C4-2B (cell line): Measurements from ENCODE around the gene HIVEP3.

ENCODE experiments used
- H3K27ac ChIP-seq: fragments of 450-650 bp; 2 replicates; pipeline ENCODE4 v1.5.1; 2017
- ZFX ChIP-seq: fragments of 450-650 bp; IDR thresholded peaks from 2 replicates; pipeline ENCODE4 v1.6.1; 2017
- TF ChIP-seq, protein P1 (sequence below): fragments of 450-650 bp; conservative IDR thresholded peaks from 2 replicates; pipeline ENCODE4 v1.5.1; 2017; ENCODE audit warnings: mild to moderate bottlenecking

The HIVEP3 gene

DNA sequence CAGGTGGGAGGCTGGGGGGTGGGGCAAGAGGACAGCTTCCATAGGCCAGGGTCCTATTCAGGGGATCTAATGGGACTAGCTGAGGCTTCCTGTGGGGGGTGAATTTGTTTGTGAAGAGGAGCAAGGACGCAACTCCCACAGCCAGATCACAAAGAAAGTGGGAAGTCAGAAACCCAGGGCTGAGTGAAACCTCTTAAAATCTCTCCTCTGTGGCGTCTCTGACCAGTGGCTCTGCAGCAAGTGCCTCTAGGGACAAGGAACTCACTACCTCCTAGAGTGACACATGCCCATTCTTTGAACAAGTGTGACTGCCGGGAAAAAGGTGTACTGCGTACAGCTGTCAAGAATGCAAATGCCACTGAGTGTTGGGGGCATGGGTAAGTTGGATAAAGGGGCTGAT is 187.9 kb downstream of the HIVEP3 start:
- TF ChIP-seq, protein P1, sequence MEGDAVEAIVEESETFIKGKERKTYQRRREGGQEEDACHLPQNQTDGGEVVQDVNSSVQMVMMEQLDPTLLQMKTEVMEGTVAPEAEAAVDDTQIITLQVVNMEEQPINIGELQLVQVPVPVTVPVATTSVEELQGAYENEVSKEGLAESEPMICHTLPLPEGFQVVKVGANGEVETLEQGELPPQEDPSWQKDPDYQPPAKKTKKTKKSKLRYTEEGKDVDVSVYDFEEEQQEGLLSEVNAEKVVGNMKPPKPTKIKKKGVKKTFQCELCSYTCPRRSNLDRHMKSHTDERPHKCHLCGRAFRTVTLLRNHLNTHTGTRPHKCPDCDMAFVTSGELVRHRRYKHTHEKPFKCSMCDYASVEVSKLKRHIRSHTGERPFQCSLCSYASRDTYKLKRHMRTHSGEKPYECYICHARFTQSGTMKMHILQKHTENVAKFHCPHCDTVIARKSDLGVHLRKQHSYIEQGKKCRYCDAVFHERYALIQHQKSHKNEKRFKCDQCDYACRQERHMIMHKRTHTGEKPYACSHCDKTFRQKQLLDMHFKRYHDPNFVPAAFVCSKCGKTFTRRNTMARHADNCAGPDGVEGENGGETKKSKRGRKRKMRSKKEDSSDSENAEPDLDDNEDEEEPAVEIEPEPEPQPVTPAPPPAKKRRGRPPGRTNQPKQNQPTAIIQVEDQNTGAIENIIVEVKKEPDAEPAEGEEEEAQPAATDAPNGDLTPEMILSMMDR = no peak
- no peak for TF ChIP-seq ZFX
- H3K27ac ChIP-seq = no peak overlapping the region

DNA sequence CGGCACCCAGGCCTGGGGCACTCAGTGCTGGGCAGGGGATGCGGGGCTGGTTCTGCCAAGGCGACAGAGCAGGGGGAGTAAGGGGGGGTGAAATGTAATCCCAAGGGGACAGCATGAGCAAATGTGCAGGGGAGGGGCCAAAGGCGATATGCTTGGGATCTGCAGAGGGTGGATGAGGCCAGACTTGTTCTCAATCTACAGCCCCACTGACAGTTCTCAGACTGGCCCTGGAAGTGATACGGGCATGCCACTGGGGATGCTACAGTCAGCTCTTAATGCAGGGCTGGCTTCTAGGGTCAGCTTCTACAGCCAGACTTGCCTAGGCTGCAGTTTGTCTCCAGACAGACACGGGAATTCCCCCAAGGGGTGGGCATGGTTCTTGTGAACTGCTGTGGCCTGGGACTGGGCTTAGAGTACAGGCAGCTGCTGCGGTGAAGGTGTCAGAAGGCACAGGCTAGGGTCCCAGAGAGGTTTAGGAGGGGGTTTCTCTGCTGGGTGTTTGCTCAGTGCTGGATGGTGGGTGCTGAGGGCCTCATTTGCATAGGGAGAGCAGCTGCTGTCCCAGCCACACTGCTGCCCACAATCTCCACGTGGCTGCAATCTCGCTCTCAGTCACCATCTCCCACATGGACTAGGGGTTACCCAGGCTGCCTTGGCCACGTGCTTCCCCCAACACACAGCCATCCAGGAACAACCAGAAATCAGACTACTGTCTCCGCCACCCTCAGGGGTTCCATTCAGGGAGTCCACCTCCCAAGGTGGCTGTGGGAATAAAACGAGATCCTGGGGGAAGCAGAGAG is 190.1 kb downstream of the HIVEP3 start:
- TF ChIP-seq, protein P1 = no peak
- TF ChIP-seq ZFX = no peak
- no peak overlapping the region for H3K27ac ChIP-seq

DNA sequence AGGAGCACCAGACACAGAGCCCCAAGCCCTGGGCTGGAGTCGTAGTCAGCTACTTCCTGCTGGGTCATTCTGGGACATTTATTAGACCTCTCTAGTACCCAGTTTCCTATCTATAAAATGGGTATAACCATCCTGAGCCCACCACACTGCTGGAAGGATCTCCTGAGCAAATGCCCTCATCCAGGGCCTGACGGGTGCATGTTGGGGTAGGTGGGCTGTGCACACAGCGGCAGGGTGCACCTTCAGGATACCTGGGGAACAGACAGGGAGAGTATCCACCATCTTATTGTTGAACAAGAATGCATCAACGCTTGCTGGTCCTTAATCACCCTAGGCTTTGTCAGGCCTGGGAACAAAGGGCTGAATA is 191.0 kb downstream of the HIVEP3 start:
- no peak overlapping the region for H3K27ac ChIP-seq
- TF ChIP-seq, protein P1 = no peak
- TF ChIP-seq ZFX = no peak

DNA sequence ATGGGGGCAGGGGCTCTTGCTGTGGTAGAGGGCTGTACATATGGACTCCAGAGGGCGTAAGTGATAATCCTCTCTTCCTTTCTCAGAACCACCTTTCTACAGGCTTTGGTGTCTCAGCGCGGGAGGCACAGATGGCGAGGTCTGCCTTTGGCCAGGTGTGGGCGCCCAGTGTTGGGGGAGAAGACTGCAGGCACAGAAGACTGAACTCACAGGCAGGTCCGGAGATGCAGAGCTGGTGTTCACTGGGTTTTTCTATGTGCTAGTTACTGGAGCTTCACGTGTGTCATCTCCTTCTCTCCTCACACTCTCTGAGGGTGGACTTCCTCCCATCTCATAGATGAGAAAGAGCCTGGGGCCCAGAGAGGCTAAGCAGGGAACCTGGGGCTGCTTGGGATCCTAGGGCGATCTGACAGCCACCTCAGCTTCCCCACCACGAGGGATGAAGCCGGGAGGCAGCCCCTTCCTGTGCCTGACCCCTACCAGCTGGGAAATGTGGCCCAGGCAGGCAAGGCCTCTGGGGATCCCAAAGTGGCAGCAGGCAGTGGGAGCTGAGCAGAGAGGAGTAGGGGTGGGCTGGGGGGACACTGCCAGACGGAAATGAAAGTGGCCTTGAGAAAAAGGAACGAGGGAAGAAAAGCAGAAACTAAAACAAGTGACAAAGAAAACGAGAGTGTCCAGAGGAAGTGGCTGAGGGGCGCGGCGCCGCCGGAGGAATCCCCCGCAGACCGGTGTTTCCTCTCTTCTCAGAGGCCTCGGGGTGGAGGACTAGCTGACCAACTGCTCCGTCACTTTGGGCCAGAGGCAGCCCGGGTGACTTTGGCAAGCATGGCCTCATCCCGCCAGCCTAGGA is 191.6 kb downstream of the HIVEP3 start:
- TF ChIP-seq, protein P1 = no peak
- no peak for TF ChIP-seq ZFX
- no peak overlapping the region for H3K27ac ChIP-seq

DNA sequence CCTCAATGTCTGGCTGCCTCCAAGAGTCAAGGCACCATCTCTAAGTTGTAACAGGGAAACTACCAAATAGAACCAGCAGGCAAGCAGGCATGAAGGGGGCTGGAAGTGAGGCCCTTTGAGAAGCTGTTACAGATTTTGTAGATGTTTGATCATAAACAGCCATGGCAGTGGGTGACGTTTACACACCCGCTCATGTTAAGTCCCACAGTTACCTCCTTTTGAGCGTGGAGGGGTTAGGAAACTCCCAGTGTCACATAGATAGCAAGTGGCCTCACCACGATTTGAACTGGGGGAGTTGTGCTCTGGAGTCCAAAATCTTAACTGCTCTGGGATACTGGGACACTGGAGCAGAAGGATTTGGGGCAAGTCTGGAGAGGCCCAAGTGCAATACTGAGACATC is 192.4 kb downstream of the HIVEP3 start:
- no peak overlapping the region for H3K27ac ChIP-seq

DNA sequence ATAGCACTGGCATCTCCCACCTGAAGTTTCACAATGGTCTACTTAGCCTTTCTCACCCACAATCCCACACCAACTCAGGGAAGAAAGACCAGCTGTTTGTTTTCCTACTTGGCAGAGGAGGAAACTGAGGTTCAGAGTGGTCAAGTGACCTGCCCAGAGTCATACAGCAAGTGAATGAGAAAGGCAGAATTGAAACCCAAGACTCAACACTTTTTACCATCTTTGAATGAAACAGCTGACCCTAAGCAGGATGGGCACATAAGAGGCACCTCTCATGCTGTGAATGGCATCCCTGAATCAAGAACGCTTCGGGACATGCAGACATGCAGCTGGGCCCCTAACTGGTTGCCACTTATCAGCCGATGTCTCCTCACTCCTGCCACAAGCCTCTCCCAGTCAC is 193.8 kb downstream of the HIVEP3 start:
- no peak for TF ChIP-seq ZFX
- TF ChIP-seq, protein P1 = no peak
- H3K27ac ChIP-seq = no peak overlapping the region

More for the DNA sequence above, 192.4 kb downstream of the HIVEP3 start:
- no peak for TF ChIP-seq ZFX
- TF ChIP-seq, protein P1 = no peak

DNA sequence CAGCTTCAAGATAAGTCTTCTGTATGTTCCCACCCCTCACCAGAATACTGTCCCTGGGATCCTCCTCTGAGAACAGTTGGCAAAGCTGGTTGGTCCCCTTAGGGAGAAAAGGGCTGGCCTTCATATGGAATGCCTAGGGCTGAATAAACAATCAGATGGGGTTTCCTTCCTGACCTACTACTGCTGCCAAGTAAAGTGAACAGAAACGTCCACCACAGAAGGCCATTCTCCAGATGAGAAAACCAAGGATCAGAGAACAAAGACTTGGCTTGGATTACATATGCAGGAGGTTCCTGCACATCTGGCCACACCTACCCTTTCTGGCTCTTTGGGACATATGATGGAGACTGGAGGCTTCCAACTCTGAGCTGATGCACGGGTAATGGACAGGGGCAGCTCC is 194.5 kb downstream of the HIVEP3 start:
- TF ChIP-seq, protein P1 = no peak
- TF ChIP-seq ZFX = no peak

More for the DNA sequence above, 194.5 kb downstream of the HIVEP3 start:
- no peak overlapping the region for H3K27ac ChIP-seq
